Panc1 (cell line): ENCODE results near the gene ACER3. TPM values are rescaled to one million over a fixed set of nuclear protein-coding genes. Genes with fewer than 3 reads are reported as not detected.
"Not testable (repeated sequence)": the region's sequence is repeated elsewhere in the genome, so short reads cannot be mapped to it uniquely, and the experiment has no call there.

ENCODE experiments used
- ATAC-seq: fragments of 200-7000 bp; cut with Tn5 transposase; 2 replicates; pipeline ENCODE4 v1.9.1; 2020; ENCODE audit warnings: mild to moderate bottlenecking, moderate library complexity
- BruUV-seq: library from RNA; stranded (reverse); fragments of 400-500 nt; replicated peaks from 2 replicates; lab custom pipeline; 2021; lab: Mats Ljungman, UMichigan
- CTCF ChIA-PET: fragments of 300-600 bp; sonication (Branson Sonifier 250); formaldehyde crosslinking; loops from one replicate; lab custom pipeline; 2022; ENCODE audit warnings: antibody characterized with exemption; lab: Charles Lee
- POLR2A ChIA-PET: fragments of 300-600 bp; sonication (Branson Sonifier 250); formaldehyde crosslinking; loops from one replicate; lab custom pipeline; 2022; ENCODE audit warnings: antibody characterized with exemption; lab: Charles Lee
- DNase-seq: peaks from one replicate; pipeline ENCODE4 v3.0.0-alpha.2; 2010; ENCODE audit warnings: low read depth, low spot score
- H3K27ac ChIP-seq: 2 replicates; pipeline ENCODE4 v1.5.1; 2011; ENCODE audit warnings: mild to moderate bottlenecking, low read length, inconsistent platforms
- H3K27me3 ChIP-seq: fragments of 200-500 bp; sonication (Bioruptor generic); 2 replicates; pipeline ENCODE4 v1.6.0; 2014; ENCODE audit warnings: low read length, inconsistent platforms; ENCODE audit not compliant: control insufficient read depth, insufficient read depth
- H3K36me3 ChIP-seq: fragments of 200-500 bp; sonication (Bioruptor generic); 2 replicates; pipeline ENCODE4 v1.5.1; 2014; ENCODE audit warnings: inconsistent platforms, mild to moderate bottlenecking, low read length, moderate library complexity; ENCODE audit not compliant: control insufficient read depth, insufficient read depth
- H3K4me1 ChIP-seq: 2 replicates; pipeline ENCODE4 v1.5.1; 2011; ENCODE audit warnings: inconsistent platforms, mild to moderate bottlenecking, low read length, moderate library complexity; ENCODE audit not compliant: control insufficient read depth, insufficient read depth
- H3K4me3 ChIP-seq, 2 experiments: 2 replicates each; pipeline ENCODE4 v1.5.1; 2011 to 2012; ENCODE audit warnings: low read depth in 2 of 2, low read length in 2 of 2, mild to moderate bottlenecking in 2 of 2, inconsistent platforms in 1 of 2, moderate library complexity in 1 of 2
- H3K9me3 ChIP-seq: fragments of 200-500 bp; sonication (Bioruptor generic); 2 replicates; pipeline ENCODE4 v1.5.1; 2014; ENCODE audit warnings: low read depth, mild to moderate bottlenecking, inconsistent platforms, low read length, moderate library complexity; ENCODE audit not compliant: control insufficient read depth, insufficient read depth
- POLR2AphosphoS5 ChIP-seq: IDR thresholded peaks from 2 replicates; pipeline ENCODE4 v1.6.1; 2012; ENCODE audit warnings: mild to moderate bottlenecking, low read depth, low read length, moderate library complexity
- SIN3A ChIP-seq: IDR thresholded peaks from 2 replicates; pipeline ENCODE4 v1.6.1; 2012; ENCODE audit warnings: low read depth, mild to moderate bottlenecking, low read length, moderate library complexity, borderline replicate concordance; ENCODE audit not compliant: insufficient read depth
- TCF7L2 ChIP-seq: IDR thresholded peaks from 2 replicates; pipeline ENCODE4 v1.6.1; 2011; ENCODE audit warnings: mild to moderate bottlenecking, low read depth, low read length, inconsistent platforms
- in situ Hi-C: cut with HindIII; loops from 2 replicates; pipeline ENCODE4 v1.10.0; 2016; ENCODE audit warnings: low sequenced_read_pairs, low pct_unique_long_range_greater_than_20kb
- intact Hi-C: fragments of 100-400 bp; cut with micrococcal nuclease; formaldehyde crosslinking; loops from one replicate; pipeline ENCODE4 v1.10.0; 2022; ENCODE audit not compliant: unreplicated experiment
- total RNA-seq: library from RNA; stranded (reverse); gene quantifications from one replicate; pipeline ENCODE4 v1.2.1, GENCODE V29; 2021; ENCODE audit not compliant: unreplicated experiment
- TF ChIP-seq, protein P1 (sequence below): fragments of 450-650 bp; IDR thresholded peaks from 2 replicates; pipeline ENCODE4 v1.5.1; 2017; ENCODE audit warnings: mild to moderate bottlenecking
- TF ChIP-seq, protein P2 (sequence below), 2 experiments: IDR thresholded peaks; 2 replicates each; pipeline ENCODE4 v1.6.1; 2011 to 2012; ENCODE audit warnings: low read depth in 2 of 2, control low read depth in 1 of 2, low read length in 1 of 2, mild to moderate bottlenecking in 1 of 2, moderate library complexity in 1 of 2; ENCODE audit not compliant: insufficient read depth in 1 of 2

The ACER3 gene
- total RNA-seq, 1 experiment from 2014 or later: 41.8 TPM

DNA sequence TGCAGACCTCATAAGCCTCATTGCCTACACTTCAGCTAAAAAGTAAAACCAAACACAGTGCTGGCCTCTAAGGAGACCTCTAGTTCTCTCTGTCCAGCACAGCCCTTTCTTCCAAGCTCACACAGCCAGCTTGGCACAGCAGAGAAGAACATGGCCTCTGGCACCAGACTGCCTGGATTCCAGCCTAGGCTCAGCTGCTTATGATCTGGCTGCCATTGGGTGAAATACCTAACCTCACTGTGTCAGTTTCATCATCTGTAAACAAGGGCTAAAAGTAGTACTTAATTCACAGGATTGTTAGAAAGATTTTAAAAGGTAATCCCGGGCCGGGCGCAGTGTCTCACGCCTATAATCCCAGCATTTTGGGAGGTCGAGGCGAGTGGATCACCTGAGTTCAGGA, 9.9 kb upstream of the ACER3 start:
- in situ Hi-C loops (no loop called here), intact Hi-C loops (no loop called here)
- Histone ChIP-seq H3K27ac (no peak overlapping the region), H3K27me3 (0 out of 2 replicates have a peak, but pooled peaks cover 2% of the 10 kb centered on the region), H3K4me3 (no peak overlapping the region), H3K36me3 (no peaks in the 10 kb centered on the region), H3K9me3 (no peaks in the 10 kb centered on the region), H3K4me1 (no peaks in the 10 kb centered on the region)
- ChIA-PET POLR2A (no interaction called here), CTCF (no interaction called here)
- DNase-seq (no peak), ATAC-seq (no peak)
- TF ChIP-seq TCF7L2 (no peak), POLR2AphosphoS5 (no peak), SIN3A (no peak)
- TF ChIP-seq, protein P1, sequence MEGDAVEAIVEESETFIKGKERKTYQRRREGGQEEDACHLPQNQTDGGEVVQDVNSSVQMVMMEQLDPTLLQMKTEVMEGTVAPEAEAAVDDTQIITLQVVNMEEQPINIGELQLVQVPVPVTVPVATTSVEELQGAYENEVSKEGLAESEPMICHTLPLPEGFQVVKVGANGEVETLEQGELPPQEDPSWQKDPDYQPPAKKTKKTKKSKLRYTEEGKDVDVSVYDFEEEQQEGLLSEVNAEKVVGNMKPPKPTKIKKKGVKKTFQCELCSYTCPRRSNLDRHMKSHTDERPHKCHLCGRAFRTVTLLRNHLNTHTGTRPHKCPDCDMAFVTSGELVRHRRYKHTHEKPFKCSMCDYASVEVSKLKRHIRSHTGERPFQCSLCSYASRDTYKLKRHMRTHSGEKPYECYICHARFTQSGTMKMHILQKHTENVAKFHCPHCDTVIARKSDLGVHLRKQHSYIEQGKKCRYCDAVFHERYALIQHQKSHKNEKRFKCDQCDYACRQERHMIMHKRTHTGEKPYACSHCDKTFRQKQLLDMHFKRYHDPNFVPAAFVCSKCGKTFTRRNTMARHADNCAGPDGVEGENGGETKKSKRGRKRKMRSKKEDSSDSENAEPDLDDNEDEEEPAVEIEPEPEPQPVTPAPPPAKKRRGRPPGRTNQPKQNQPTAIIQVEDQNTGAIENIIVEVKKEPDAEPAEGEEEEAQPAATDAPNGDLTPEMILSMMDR: no peak
- TF ChIP-seq, protein P2, sequence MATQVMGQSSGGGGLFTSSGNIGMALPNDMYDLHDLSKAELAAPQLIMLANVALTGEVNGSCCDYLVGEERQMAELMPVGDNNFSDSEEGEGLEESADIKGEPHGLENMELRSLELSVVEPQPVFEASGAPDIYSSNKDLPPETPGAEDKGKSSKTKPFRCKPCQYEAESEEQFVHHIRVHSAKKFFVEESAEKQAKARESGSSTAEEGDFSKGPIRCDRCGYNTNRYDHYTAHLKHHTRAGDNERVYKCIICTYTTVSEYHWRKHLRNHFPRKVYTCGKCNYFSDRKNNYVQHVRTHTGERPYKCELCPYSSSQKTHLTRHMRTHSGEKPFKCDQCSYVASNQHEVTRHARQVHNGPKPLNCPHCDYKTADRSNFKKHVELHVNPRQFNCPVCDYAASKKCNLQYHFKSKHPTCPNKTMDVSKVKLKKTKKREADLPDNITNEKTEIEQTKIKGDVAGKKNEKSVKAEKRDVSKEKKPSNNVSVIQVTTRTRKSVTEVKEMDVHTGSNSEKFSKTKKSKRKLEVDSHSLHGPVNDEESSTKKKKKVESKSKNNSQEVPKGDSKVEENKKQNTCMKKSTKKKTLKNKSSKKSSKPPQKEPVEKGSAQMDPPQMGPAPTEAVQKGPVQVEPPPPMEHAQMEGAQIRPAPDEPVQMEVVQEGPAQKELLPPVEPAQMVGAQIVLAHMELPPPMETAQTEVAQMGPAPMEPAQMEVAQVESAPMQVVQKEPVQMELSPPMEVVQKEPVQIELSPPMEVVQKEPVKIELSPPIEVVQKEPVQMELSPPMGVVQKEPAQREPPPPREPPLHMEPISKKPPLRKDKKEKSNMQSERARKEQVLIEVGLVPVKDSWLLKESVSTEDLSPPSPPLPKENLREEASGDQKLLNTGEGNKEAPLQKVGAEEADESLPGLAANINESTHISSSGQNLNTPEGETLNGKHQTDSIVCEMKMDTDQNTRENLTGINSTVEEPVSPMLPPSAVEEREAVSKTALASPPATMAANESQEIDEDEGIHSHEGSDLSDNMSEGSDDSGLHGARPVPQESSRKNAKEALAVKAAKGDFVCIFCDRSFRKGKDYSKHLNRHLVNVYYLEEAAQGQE (IDR thresholded peaks at IDR 0.05; ENCODE audit: insufficient read depth in 1 of 2, low read depth in 2 of 2, low read length in 1 of 2): no peak
- BruUV-seq: no TSS peak

- intact Hi-C loops: no loop called here
- no peak for DNase-seq
- H3K4me3 ChIP-seq: no peak overlapping the region
- no TSS peak for BruUV-seq
- H3K36me3 ChIP-seq: no peaks in the 10 kb centered on the region
- CTCF ChIA-PET: interaction anchor here (0.6 to 0.7 kb wide), 2 partner anchors 23 to 242 kb away, joined by 5 to 6 read pairs; no protein-coding TSS in a partner anchor
- H3K9me3 ChIP-seq: no peaks in the 10 kb centered on the region
- TF ChIP-seq POLR2AphosphoS5 (no peak), TCF7L2 (no peak), SIN3A (no peak)
- TF ChIP-seq, protein P2 (IDR thresholded peaks at IDR 0.05; ENCODE audit: insufficient read depth in 1 of 2, low read depth in 2 of 2, low read length in 1 of 2): no peak
- TF ChIP-seq, protein P1: no peak
- H3K27ac ChIP-seq: no peak overlapping the region
- 0 out of 2 replicates have a peak, but pooled peaks cover 2% of the 10 kb centered on the region for H3K27me3 ChIP-seq
- POLR2A ChIA-PET: no interaction called here
- no peaks in the 10 kb centered on the region for H3K4me1 ChIP-seq
- in situ Hi-C loops: no loop called here
- ATAC-seq: no peak
These were observed 6.0 kb upstream of the ACER3 start for GRCh38 chr11:76854709-76855108.

- H3K4me1 ChIP-seq, BruUV-seq, H3K4me3 ChIP-seq, in situ Hi-C loops, H3K27ac ChIP-seq, H3K9me3 ChIP-seq, intact Hi-C loops, H3K27me3 ChIP-seq, DNase-seq, H3K36me3 ChIP-seq, ATAC-seq: not testable (repeated sequence)
- ChIA-PET POLR2A (interaction anchor here (0.6 kb wide), 1 partner anchor 13 kb away, joined by 3 read pairs; no protein-coding TSS in a partner anchor), CTCF (interaction anchor here (0.7 kb wide), 1 partner anchor 119 kb away, joined by 3 read pairs; no protein-coding TSS in a partner anchor)
These were observed 5.0 kb upstream of the ACER3 start for GRCh38 chr11:76855670-76856069.
